Small intestine (tissue), 16 donors: ENCODE measurements around the gene DAZ1. TPM values are rescaled to one million over a fixed set of nuclear protein-coding genes. Genes with fewer than 3 reads are reported as not detected.
"Not testable (repeated sequence)": the region's sequence is repeated elsewhere in the genome, so short reads cannot be mapped to it uniquely, and the experiment has no call there.

Experiments used
- DNase-seq, 2 donors: peaks; one replicate each; pipeline versions ENCODE4 v3.0.0 to v3.0.0-alpha.2; 2013
- FAIRE-seq: peaks from 2 replicates; lab custom pipeline; 2012; peaks lifted over from hg19 to GRCh38; lab: Jason Lieb, UNC
- H3K27ac ChIP-seq, 3 donors: one replicate each; pipeline ENCODE4 v1.5.1; 2013; ENCODE audit warnings: low read length in 2 of 3, mild to moderate bottlenecking in 2 of 3, control low read depth in 1 of 3, inconsistent platforms in 1 of 3, low read depth in 1 of 3, moderate library complexity in 1 of 3
- H3K27me3 ChIP-seq, 3 donors: one replicate each; pipeline ENCODE4 v1.6.1; 2013; ENCODE audit warnings: low read length in 3 of 3, inconsistent platforms in 1 of 3; ENCODE audit not compliant: control insufficient read depth in 3 of 3, insufficient read depth in 3 of 3
- H3K36me3 ChIP-seq, 3 donors: one replicate each; pipeline ENCODE4 v1.6.1; 2013; ENCODE audit warnings: low read length in 3 of 3, inconsistent platforms in 1 of 3, low read depth in 1 of 3, mild to moderate bottlenecking in 1 of 3, moderate library complexity in 1 of 3; ENCODE audit not compliant: control insufficient read depth in 3 of 3, insufficient read depth in 2 of 3
- H3K4me1 ChIP-seq, 3 donors: one replicate each; pipeline ENCODE4 v1.6.1; 2013; ENCODE audit warnings: low read length in 2 of 3, inconsistent platforms in 1 of 3, low read depth in 1 of 3, mild to moderate bottlenecking in 1 of 3, moderate library complexity in 1 of 3; ENCODE audit not compliant: control insufficient read depth in 3 of 3, insufficient read depth in 2 of 3
- H3K4me3 ChIP-seq, 3 donors: one replicate each; pipeline ENCODE4 v1.5.1; 2013; ENCODE audit warnings: low read length in 3 of 3, control low read depth in 1 of 3, inconsistent platforms in 1 of 3, low read depth in 1 of 3, mild to moderate bottlenecking in 1 of 3, moderate library complexity in 1 of 3
- H3K9me3 ChIP-seq, 2 donors: one replicate each; pipeline ENCODE4 v1.6.1; 2013; ENCODE audit warnings: low read depth in 1 of 2, low read length in 1 of 2; ENCODE audit not compliant: control insufficient read depth in 2 of 2, insufficient read depth in 1 of 2
- WGBS, 3 donors: extraction: QIAGEN DNeasy Blood & Tissue Kit; methylation state at CpG; one replicate each; pipeline ENCODE4 v1.1.7; 2013; 5-methylcytosine and 5-hydroxymethylcytosine counted together
- long read RNA-seq, 10 donors: transcript quantifications; one replicate each; lab custom pipeline, GENCODE V29; 2026
- polyA plus RNA-seq, 4 donors: library from polyadenylated mRNA; stranded (reverse) in 3 of 4; unstranded in 1 of 4; fragments of 200-250 nt in 3 of 4; fragments of 120-200 nt in 1 of 4; gene quantifications; one replicate each; pipeline versions ENCODE4 v1.2.1 to v1.2.3, GENCODE V29; 2013
- donor health status: healthy with polysubstance abuse.
- donor health status: control.
- donor health status: control.
- donor health status: Bipolar disorder and iron deficiency.
- donor health status: healthy.

Gene DAZ1, protein sequence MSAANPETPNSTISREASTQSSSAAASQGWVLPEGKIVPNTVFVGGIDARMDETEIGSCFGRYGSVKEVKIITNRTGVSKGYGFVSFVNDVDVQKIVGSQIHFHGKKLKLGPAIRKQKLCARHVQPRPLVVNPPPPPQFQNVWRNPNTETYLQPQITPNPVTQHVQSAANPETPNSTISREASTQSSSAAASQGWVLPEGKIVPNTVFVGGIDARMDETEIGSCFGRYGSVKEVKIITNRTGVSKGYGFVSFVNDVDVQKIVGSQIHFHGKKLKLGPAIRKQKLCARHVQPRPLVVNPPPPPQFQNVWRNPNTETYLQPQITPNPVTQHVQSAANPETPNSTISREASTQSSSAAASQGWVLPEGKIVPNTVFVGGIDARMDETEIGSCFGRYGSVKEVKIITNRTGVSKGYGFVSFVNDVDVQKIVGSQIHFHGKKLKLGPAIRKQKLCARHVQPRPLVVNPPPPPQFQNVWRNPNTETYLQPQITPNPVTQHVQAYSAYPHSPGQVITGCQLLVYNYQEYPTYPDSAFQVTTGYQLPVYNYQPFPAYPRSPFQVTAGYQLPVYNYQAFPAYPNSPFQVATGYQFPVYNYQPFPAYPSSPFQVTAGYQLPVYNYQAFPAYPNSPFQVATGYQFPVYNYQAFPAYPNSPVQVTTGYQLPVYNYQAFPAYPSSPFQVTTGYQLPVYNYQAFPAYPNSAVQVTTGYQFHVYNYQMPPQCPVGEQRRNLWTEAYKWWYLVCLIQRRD
- not detected for polyA plus RNA-seq
- long read RNA-seq, donor 1 = 0 reads
- long read RNA-seq, donor 2 = 0 reads
- long read RNA-seq, donor 3 = 0 reads
- long read RNA-seq, donor 4 = 0 reads
- long read RNA-seq, donor 5 = 0 reads
- long read RNA-seq, donor 6 = 0 reads
- long read RNA-seq, donor 7 = 0 reads
- long read RNA-seq, donor 8 = 0 reads
- long read RNA-seq, donor 9 = 0 reads
- long read RNA-seq, donor 10 = 0 reads

DNA sequence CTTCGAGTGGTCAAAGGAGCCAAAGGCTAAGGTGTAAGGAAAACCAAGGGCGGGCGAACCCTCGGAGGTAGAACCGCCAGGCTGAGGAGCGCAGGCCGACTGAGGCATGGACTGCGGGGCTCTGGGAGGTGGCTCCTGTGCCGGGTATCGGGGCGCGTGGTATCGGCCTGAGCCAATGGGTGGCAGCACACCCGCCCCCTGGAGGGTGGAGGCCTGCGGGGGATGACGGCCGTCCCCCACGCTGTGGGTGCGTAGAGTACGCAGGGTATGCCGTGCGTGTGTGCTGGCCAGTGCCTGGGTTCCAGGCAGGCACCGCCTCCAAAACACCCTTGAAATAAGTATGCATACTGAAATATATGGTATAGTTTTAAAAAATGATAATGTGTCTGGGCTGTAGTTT lies at the start of gene DAZ1:
Gene DAZ1, minus strand, starts transcription at position 101 of the 400 bp plus-strand sequence. CDS start 208 bp downstream, outside the sequence.
- H3K9me3 ChIP-seq, DNase-seq, H3K4me1 ChIP-seq, H3K4me3 ChIP-seq, H3K36me3 ChIP-seq, H3K27me3 ChIP-seq, FAIRE-seq, H3K27ac ChIP-seq: not testable (repeated sequence)
- no CpG with 5 or more reads among the region's 23 CpGs for WGBS, 3 donors

DNA sequence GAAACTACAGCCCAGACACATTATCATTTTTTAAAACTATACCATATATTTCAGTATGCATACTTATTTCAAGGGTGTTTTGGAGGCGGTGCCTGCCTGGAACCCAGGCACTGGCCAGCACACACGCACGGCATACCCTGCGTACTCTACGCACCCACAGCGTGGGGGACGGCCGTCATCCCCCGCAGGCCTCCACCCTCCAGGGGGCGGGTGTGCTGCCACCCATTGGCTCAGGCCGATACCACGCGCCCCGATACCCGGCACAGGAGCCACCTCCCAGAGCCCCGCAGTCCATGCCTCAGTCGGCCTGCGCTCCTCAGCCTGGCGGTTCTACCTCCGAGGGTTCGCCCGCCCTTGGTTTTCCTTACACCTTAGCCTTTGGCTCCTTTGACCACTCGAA lies 20.4 kb upstream of the DAZ1 start, which contains the start of gene DAZ2:
Gene DAZ2, plus strand, starts transcription at position 301 of the 400 bp plus-strand sequence. CDS start 208 bp downstream, outside the sequence.
- not testable (repeated sequence) for H3K27me3 ChIP-seq, FAIRE-seq, DNase-seq, H3K9me3 ChIP-seq, H3K27ac ChIP-seq, H3K4me1 ChIP-seq, H3K4me3 ChIP-seq, H3K36me3 ChIP-seq
- WGBS, 3 donors = no CpG with 5 or more reads among the region's 23 CpGs

DNA sequence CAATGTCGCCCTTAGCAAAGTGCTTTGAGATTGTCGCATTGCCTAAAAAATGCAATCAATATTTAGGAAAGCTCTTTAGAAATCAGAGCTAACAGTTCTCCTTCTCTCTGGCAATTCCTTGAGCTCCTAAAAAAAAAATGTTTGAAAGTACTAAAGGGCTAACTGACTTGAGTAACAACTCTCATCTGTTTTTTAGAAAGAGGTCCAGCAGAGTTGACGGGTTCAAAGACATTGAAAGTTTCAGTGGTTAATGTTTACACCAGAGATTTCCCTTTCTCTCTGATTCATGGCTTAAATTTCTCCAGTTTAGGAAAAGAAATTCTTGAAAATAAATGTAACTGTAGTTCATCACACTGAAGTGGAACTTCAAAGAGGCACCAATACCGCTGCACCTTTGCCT lies 11.9 kb upstream of the DAZ1 start:
- H3K27ac ChIP-seq, H3K36me3 ChIP-seq, H3K27me3 ChIP-seq, FAIRE-seq, H3K4me1 ChIP-seq, DNase-seq, H3K9me3 ChIP-seq, H3K4me3 ChIP-seq: not testable (repeated sequence)
- no CpG with 5 or more reads among the region's 4 CpGs for WGBS, 3 donors

DNA sequence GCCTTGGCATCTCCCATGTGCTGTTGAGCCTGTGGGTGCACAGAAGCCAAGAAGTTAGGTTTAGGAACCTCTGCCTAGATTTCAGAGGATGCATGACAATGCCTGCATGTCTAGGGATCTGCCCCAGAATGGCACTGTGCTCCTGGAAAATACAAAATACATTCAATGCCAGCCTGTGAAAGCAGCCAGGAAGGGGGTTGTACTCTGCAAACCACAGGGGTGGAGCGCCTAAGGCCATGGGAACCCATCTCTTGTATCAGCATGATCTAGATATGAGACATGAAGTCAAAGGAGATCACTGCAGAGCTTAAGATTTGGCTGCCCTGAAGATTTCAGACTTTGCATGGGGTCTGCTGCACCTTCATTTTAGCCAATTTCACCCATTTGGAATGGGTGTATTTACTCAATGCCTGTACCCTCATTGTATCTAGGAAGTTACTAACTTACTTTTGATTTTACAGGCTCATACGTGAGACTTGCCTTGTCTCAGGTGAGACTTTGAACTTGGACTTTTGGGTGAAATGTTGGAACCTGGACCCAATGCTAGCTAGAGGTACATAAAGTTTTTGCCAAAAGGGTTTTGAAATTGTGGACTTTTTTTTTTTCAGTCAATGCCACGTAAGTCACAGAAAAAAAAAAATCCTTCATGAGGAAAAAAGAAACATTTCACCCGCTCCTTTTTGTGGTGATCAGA lies 11.1 kb upstream of the DAZ1 start:
- not testable (repeated sequence) for FAIRE-seq, H3K4me1 ChIP-seq, H3K36me3 ChIP-seq, H3K27ac ChIP-seq, H3K27me3 ChIP-seq, DNase-seq, H3K4me3 ChIP-seq, H3K9me3 ChIP-seq
- no CpG with 5 or more reads among the region's 4 CpGs for WGBS, 3 donors

DNA sequence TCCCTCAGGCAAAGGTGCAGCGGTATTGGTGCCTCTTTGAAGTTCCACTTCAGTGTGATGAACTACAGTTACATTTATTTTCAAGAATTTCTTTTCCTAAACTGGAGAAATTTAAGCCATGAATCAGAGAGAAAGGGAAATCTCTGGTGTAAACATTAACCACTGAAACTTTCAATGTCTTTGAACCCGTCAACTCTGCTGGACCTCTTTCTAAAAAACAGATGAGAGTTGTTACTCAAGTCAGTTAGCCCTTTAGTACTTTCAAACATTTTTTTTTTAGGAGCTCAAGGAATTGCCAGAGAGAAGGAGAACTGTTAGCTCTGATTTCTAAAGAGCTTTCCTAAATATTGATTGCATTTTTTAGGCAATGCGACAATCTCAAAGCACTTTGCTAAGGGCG lies 8.6 kb upstream of the DAZ1 start:
- H3K4me3 ChIP-seq, H3K4me1 ChIP-seq, DNase-seq, H3K27ac ChIP-seq, H3K27me3 ChIP-seq, H3K36me3 ChIP-seq, H3K9me3 ChIP-seq, FAIRE-seq: not testable (repeated sequence)
- no CpG with 5 or more reads among the region's 4 CpGs for WGBS, 3 donors

Other genes with a start within 250 kb of the DAZ1 start
- gene BPY2, start 214.7 kb downstream of the DAZ1 start, polyA plus RNA-seq = not detected
- not detected for gene DAZ2, start 20.5 kb upstream of the DAZ1 start, polyA plus RNA-seq